IMR-90 (cell line): Measurements from ENCODE around the gene SPDYE4. TPM values are rescaled to one million over a fixed set of nuclear protein-coding genes. Genes with fewer than 3 reads are reported as not detected.

ENCODE experiments used
- ATAC-seq: fragments of 200-7000 bp; cut with Tn5 transposase; 2 replicates; pipeline ENCODE4 v1.9.1; 2020; ENCODE audit warnings: low read depth, mild to moderate bottlenecking, moderate library complexity
- BruUV-seq: library from RNA; stranded (reverse); fragments of 400-500 nt; replicated peaks from 2 replicates; lab custom pipeline; 2021; lab: Mats Ljungman, UMichigan
- CTCF ChIA-PET: fragments of 300-600 bp; formaldehyde crosslinking; extraction: SDS; loops from one replicate; lab custom pipeline; 2021; ENCODE audit warnings: antibody characterized with exemption; lab: Yijun Ruan, JAX
- POLR2A ChIA-PET: fragments of 300-600 bp; sonication (Branson Sonifier 250); formaldehyde crosslinking; loops from one replicate; lab custom pipeline; 2022; ENCODE audit warnings: antibody characterized with exemption; ENCODE audit not compliant: unreplicated experiment; lab: Charles Lee
- DNase-seq: peaks from one replicate; pipeline ENCODE4 v3.0.0; 2013
- H2AFZ ChIP-seq: replicated peaks from 2 replicates; pipeline ENCODE3; 2013; ENCODE audit warnings: low read length, mild to moderate bottlenecking; ENCODE audit not compliant: poor library complexity
- H2AK5ac ChIP-seq: 2 replicates; pipeline ENCODE4 v1.6.1; 2013; ENCODE audit warnings: low read depth, low read length, inconsistent platforms
- H2AK9ac ChIP-seq: replicated peaks from 2 replicates; pipeline ENCODE3; 2013; ENCODE audit warnings: mild to moderate bottlenecking, low read depth, low read length, moderate library complexity; ENCODE audit not compliant: poor library complexity
- H2BK120ac ChIP-seq: 2 replicates; pipeline ENCODE4 v1.6.1; 2013; ENCODE audit warnings: low read depth, low read length, inconsistent platforms
- H2BK15ac ChIP-seq: 3 replicates; pipeline ENCODE4 v1.6.1; 2013; ENCODE audit warnings: low read depth, low read length, inconsistent platforms
- H2BK20ac ChIP-seq: 2 replicates; pipeline ENCODE4 v1.6.1; 2013; ENCODE audit warnings: low read depth, mild to moderate bottlenecking, inconsistent platforms, low read length, moderate library complexity
- H2BK5ac ChIP-seq: 2 replicates; pipeline ENCODE4 v1.6.1; 2013; ENCODE audit warnings: mild to moderate bottlenecking, low read depth, low read length, inconsistent platforms; ENCODE audit not compliant: poor library complexity, severe bottlenecking
- H3K14ac ChIP-seq: replicated peaks from 2 replicates; pipeline ENCODE4 v1.6.1; 2013; ENCODE audit warnings: low read depth, low read length, inconsistent platforms
- H3K18ac ChIP-seq: 2 replicates; pipeline ENCODE4 v1.6.1; 2013; ENCODE audit warnings: low read depth, low read length, control low read depth
- H3K23ac ChIP-seq: 2 replicates; pipeline ENCODE4 v1.6.1; 2013; ENCODE audit warnings: low read depth, low read length, inconsistent platforms
- H3K27ac ChIP-seq: 2 replicates; pipeline ENCODE4 v1.5.1; 2013; ENCODE audit warnings: mild to moderate bottlenecking, control low read depth, low read length; ENCODE audit not compliant: insufficient read depth
- H3K27me3 ChIP-seq: 2 replicates; pipeline ENCODE4 v1.6.1; 2013; ENCODE audit warnings: low read length; ENCODE audit not compliant: control insufficient read depth, insufficient read depth
- H3K36me3 ChIP-seq: 2 replicates; pipeline ENCODE4 v1.6.1; 2013; ENCODE audit warnings: low read length, mixed read lengths; ENCODE audit not compliant: control insufficient read depth, insufficient read depth
- H3K4ac ChIP-seq: 2 replicates; pipeline ENCODE4 v1.6.1; 2013; ENCODE audit warnings: low read depth, low read length, inconsistent platforms
- H3K4me1 ChIP-seq: 2 replicates; pipeline ENCODE4 v1.6.1; 2013; ENCODE audit warnings: low read length, mixed read lengths; ENCODE audit not compliant: control insufficient read depth, insufficient read depth
- H3K4me2 ChIP-seq: 2 replicates; pipeline ENCODE4 v1.6.1; 2013; ENCODE audit warnings: low read depth, mild to moderate bottlenecking, control low read depth, low read length, moderate library complexity
- H3K4me3 ChIP-seq: 2 replicates; pipeline ENCODE4 v1.5.1; 2013; ENCODE audit warnings: low read depth, mild to moderate bottlenecking, control low read depth, low read length, moderate library complexity; ENCODE audit not compliant: insufficient read depth
- H3K56ac ChIP-seq: 2 replicates; pipeline ENCODE4 v1.6.1; 2013; ENCODE audit warnings: low read length, inconsistent platforms; ENCODE audit not compliant: insufficient read depth; ENCODE audit errors: extremely low read depth
- H3K79me1 ChIP-seq, 2 experiments: 2 replicates each; pipeline ENCODE4 v1.6.1; 2013; ENCODE audit warnings: low read length in 2 of 2, inconsistent platforms in 1 of 2, low read depth in 1 of 2
- H3K9ac ChIP-seq: 2 replicates; pipeline ENCODE4 v1.6.1; 2013; ENCODE audit warnings: low read depth, low read length, control low read depth
- H3K9me1 ChIP-seq: 2 replicates; pipeline ENCODE4 v1.6.1; 2013; ENCODE audit warnings: low read length, inconsistent platforms; ENCODE audit not compliant: insufficient read depth
- H3K9me3 ChIP-seq: 2 replicates; pipeline ENCODE4 v1.6.1; 2013; ENCODE audit warnings: low read length; ENCODE audit not compliant: control insufficient read depth, insufficient read depth
- H4K20me1 ChIP-seq: 2 replicates; pipeline ENCODE4 v1.6.1; 2013; ENCODE audit warnings: low read length, inconsistent platforms; ENCODE audit not compliant: insufficient read depth
- H4K5ac ChIP-seq: 2 replicates; pipeline ENCODE4 v1.6.1; 2013; ENCODE audit warnings: mild to moderate bottlenecking, low read depth, low read length, control low read depth
- H4K8ac ChIP-seq, 2 experiments: 2 replicates each; pipeline ENCODE4 v1.6.1; 2013; ENCODE audit warnings: low read depth in 2 of 2, low read length in 2 of 2, control low read depth in 1 of 2, inconsistent platforms in 1 of 2
- H4K91ac ChIP-seq: 2 replicates; pipeline ENCODE4 v1.6.1; 2013; ENCODE audit warnings: low read depth, low read length, inconsistent platforms; ENCODE audit not compliant: insufficient read depth
- CEBPB ChIP-seq: IDR thresholded peaks from 2 replicates; pipeline ENCODE4 v1.6.1; 2012; ENCODE audit warnings: low read depth, low read length, improper control_type of control experiment
- ELK1 ChIP-seq: fragments of 150-350 bp; IDR thresholded peaks from 2 replicates; pipeline ENCODE4 v1.6.1; 2016; ENCODE audit warnings: low read depth, mild to moderate bottlenecking, low read length, moderate library complexity, borderline replicate concordance
- MAFK ChIP-seq: IDR thresholded peaks from 2 replicates; pipeline ENCODE4 v1.6.1; 2012; ENCODE audit warnings: low read depth, low read length, improper control_type of control experiment
- MAZ ChIP-seq: IDR thresholded peaks from 2 replicates; pipeline ENCODE4 v1.6.1; 2012; ENCODE audit warnings: low read depth, mild to moderate bottlenecking, low read length, improper control_type of control experiment, moderate library complexity, borderline replicate concordance
- MXI1 ChIP-seq: IDR thresholded peaks from 2 replicates; pipeline ENCODE4 v1.6.1; 2012; ENCODE audit warnings: low read depth, mild to moderate bottlenecking, low read length, moderate library complexity, borderline replicate concordance
- NFE2L2 ChIP-seq: fragments of 150-350 bp; IDR thresholded peaks from 2 replicates; pipeline ENCODE4 v1.6.1; 2016; ENCODE audit warnings: low read depth, mild to moderate bottlenecking, low read length
- POLR2A ChIP-seq: IDR thresholded peaks from 2 replicates; pipeline ENCODE4 v1.6.1; 2012; ENCODE audit warnings: mild to moderate bottlenecking, low read depth, low read length
- RCOR1 ChIP-seq: IDR thresholded peaks from 2 replicates; pipeline ENCODE4 v1.6.1; 2012; ENCODE audit warnings: mild to moderate bottlenecking, low read length, improper control_type of control experiment; ENCODE audit not compliant: insufficient replicate concordance
- RFX5 ChIP-seq: IDR thresholded peaks from 2 replicates; pipeline ENCODE4 v1.8.0; 2012; ENCODE audit warnings: low read depth, mild to moderate bottlenecking, low read length, moderate library complexity
- SMC3 ChIP-seq: fragments of 150-350 bp; IDR thresholded peaks from 2 replicates; pipeline ENCODE4 v1.6.1; 2016; ENCODE audit warnings: low read depth, mild to moderate bottlenecking, antibody characterized with exemption, low read length, moderate library complexity
- USF2 ChIP-seq: fragments of 150-350 bp; IDR thresholded peaks from 2 replicates; pipeline ENCODE4 v1.6.1; 2017; ENCODE audit warnings: mild to moderate bottlenecking, antibody characterized with exemption, low read length, low read depth
- WGBS, 2 experiments: methylation state at CpG; one replicate each; pipeline versions ENCODE4 v1.1.5 to v1.1.7; 2013; ENCODE audit warnings: missing lambda C conversion rate in 2 of 2; ENCODE audit not compliant: insufficient read length in 1 of 2; ENCODE audit errors: extremely low coverage in 2 of 2; 5-methylcytosine and 5-hydroxymethylcytosine counted together
- dilution Hi-C: fragments of 300-500 bp; cut with HindIII; formaldehyde crosslinking; loops from one replicate; pipeline ENCODE4 v1.14.3; 2018; ENCODE audit warnings: low sequenced_read_pairs; ENCODE audit not compliant: unreplicated experiment
- in situ Hi-C: fragments of 300-500 bp; cut with MboI; formaldehyde crosslinking; loops from 3 replicates; pipeline ENCODE4 v1.14.3; 2019; ENCODE audit warnings: low sequenced_read_pairs, inconsistent platforms, mixed read lengths
- intact Hi-C: fragments of 100-400 bp; cut with micrococcal nuclease; formaldehyde crosslinking; loops from 2 replicates; pipeline ENCODE4 v1.10.0; 2022
- polyA plus RNA-seq, 3 experiments: library from polyadenylated mRNA; depleted of rRNA; stranded (reverse); fragments of >200 nt; gene quantifications; 2 replicates each; pipeline ENCODE4 v1.2.3, GENCODE V29; 2012; ENCODE audit warnings: low replicate concordance in 1 of 3
- total RNA-seq: library from RNA; depleted of rRNA; stranded (reverse); fragments of >200 nt; gene quantifications from 2 replicates; pipeline ENCODE4 v1.2.3, GENCODE V29; 2012
- TF ChIP-seq, protein P1 (sequence below): conservative IDR thresholded peaks from 2 replicates; pipeline ENCODE4 v1.5.1; 2012; ENCODE audit warnings: mild to moderate bottlenecking, low read depth, low read length, improper control_type of control experiment

The SPDYE4 gene
- total and polyA plus RNA-seq, 2 of the 4 experiments (the other 2 are of a cell fraction) = not detected

DNA sequence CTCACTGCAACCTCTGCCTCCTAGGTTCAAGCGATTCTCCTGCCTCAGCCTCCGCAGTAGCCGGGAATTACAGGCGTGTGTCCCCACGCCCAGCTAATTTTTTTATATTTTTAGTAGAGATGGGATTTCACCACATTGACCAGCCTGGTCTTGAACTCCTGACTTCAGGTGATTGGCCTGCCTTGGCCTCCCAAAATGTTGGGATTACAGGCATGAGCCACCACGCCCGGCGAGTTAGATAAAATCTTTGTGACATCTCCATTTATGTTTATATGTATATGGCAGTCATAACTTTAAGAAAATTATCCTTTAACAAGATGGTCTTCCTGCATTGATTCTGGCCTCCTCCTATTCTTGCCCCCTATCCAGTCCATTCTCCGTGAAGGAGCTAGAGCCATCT lies 37.8 kb downstream of the SPDYE4 start:
- no CpG with 5 or more reads among the region's 9 CpGs for WGBS, 2 experiments
- Histone ChIP-seq H3K4me1 (no peaks in the 10 kb centered on the region), H3K27ac (no peak overlapping the region), H3K14ac (no peak overlapping the region), H2AK9ac (no peak overlapping the region), H3K4me3 (no peak overlapping the region), H3K56ac (no peak overlapping the region), H3K9me1 (no peaks in the 10 kb centered on the region), H3K23ac (no peak overlapping the region), H4K20me1 (no peaks in the 10 kb centered on the region), H3K9ac (no peak overlapping the region), H2AK5ac (no peak overlapping the region), H3K4ac (no peak overlapping the region), H3K18ac (no peak overlapping the region), H4K8ac (no peak overlapping the region), H2BK5ac (no peak overlapping the region), H2BK15ac (no peak overlapping the region), H3K4me2 (no peak overlapping the region), H3K9me3 (no peaks in the 10 kb centered on the region), H4K91ac (no peak overlapping the region), H2BK120ac (no peak overlapping the region), H3K27me3 (no peaks in the 10 kb centered on the region), H2AFZ (no peak overlapping the region), H3K79me1 (no peaks in the 10 kb centered on the region), H3K36me3 (no peaks in the 10 kb centered on the region), H4K5ac (no peak overlapping the region), H2BK20ac (no peak overlapping the region)
- POLR2A ChIA-PET = no interaction called here
- BruUV-seq = no TSS peak
- TF ChIP-seq MAFK (no peak), POLR2A (no peak), SMC3 (no peak), CEBPB (no peak), USF2 (no peak), RCOR1 (no peak), RFX5 (no peak), MAZ (no peak), ELK1 (no peak), MXI1 (no peak), NFE2L2 (no peak)
- TF ChIP-seq, protein P1, sequence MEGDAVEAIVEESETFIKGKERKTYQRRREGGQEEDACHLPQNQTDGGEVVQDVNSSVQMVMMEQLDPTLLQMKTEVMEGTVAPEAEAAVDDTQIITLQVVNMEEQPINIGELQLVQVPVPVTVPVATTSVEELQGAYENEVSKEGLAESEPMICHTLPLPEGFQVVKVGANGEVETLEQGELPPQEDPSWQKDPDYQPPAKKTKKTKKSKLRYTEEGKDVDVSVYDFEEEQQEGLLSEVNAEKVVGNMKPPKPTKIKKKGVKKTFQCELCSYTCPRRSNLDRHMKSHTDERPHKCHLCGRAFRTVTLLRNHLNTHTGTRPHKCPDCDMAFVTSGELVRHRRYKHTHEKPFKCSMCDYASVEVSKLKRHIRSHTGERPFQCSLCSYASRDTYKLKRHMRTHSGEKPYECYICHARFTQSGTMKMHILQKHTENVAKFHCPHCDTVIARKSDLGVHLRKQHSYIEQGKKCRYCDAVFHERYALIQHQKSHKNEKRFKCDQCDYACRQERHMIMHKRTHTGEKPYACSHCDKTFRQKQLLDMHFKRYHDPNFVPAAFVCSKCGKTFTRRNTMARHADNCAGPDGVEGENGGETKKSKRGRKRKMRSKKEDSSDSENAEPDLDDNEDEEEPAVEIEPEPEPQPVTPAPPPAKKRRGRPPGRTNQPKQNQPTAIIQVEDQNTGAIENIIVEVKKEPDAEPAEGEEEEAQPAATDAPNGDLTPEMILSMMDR = no peak
- no peak for DNase-seq
- intact Hi-C loops = no loop called here
- dilution Hi-C loops = no loop called here
- CTCF ChIA-PET = no interaction called here
- no peak for ATAC-seq
- in situ Hi-C loops = no loop called here
